ENCODE measurements around the gene DIDO1. TPM values are rescaled to one million over a fixed set of nuclear protein-coding genes. Genes with fewer than 3 reads are reported as not detected.

The DIDO1 gene
- total RNA-seq, 1 experiment from 2014 or later: 120 TPM

DNA sequence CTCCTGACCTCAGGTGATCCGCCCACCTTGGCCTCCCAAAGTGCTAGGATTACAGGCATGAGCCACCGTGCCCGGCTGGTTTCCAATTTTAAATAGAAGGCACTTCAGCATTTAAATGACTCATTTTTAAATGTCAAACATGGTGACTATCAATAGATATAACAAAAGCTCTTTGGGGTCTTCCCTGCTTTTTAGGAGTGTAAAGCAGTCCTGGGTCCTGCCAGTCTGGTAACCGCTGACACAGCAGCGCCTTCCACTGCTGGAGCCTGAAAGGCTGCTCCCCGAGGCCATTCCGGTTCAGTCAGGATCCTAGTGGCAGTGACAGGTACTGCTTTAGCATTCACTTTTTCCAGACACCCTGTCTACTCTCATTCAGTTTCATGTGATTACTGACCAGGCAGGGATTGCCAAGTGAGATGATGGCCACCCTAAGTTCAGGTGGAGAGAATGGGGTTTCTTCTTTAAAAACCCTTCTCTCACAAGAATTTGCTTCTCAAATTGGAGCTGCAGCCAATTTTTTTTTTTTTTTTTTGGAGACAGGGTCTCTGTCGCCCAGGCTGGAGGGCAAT, 5.1 kb downstream of the DIDO1 start:
- no peaks in the 10 kb centered on the region for H3K27me3 ChIP-seq (replicated peaks; ENCODE audit: control insufficient read depth, insufficient read depth, low read length)
- peak overlapping the region; percentile 49 for H3K27ac Mint-ChIP-seq (ENCODE audit: unreplicated experiment)
- no peak overlapping the region for H3K4me3 Mint-ChIP-seq (ENCODE audit: unreplicated experiment)
- H3K36me3 ChIP-seq (ENCODE audit: control insufficient read depth, insufficient read depth, low read length): peaks cover 1% of the 10 kb centered on the region; the same call in 1 of the 2 replicates
- H3K4me1 ChIP-seq: peaks cover 57% of the 10 kb centered on the region
- intact Hi-C loops (cut with micrococcal nuclease; ENCODE audit: unreplicated experiment): loop anchor here (1.0 kb wide), 1 partner anchor 21 kb away; no protein-coding TSS in a partner anchor
- ChIA-PET CTCF (interaction anchor here (1.2 to 1.7 kb wide), 2 partner anchors 13 to 18 kb away, joined by 4 to 6 read pairs; no protein-coding TSS in a partner anchor), POLR2A (no interaction called here)
- H3K4me1 Mint-ChIP-seq (ENCODE audit: low read depth, unreplicated experiment): peaks cover 69% of the 10 kb centered on the region
- no TSS peak for BruUV-seq (replicated peaks)
- TF ChIP-seq, protein P1, sequence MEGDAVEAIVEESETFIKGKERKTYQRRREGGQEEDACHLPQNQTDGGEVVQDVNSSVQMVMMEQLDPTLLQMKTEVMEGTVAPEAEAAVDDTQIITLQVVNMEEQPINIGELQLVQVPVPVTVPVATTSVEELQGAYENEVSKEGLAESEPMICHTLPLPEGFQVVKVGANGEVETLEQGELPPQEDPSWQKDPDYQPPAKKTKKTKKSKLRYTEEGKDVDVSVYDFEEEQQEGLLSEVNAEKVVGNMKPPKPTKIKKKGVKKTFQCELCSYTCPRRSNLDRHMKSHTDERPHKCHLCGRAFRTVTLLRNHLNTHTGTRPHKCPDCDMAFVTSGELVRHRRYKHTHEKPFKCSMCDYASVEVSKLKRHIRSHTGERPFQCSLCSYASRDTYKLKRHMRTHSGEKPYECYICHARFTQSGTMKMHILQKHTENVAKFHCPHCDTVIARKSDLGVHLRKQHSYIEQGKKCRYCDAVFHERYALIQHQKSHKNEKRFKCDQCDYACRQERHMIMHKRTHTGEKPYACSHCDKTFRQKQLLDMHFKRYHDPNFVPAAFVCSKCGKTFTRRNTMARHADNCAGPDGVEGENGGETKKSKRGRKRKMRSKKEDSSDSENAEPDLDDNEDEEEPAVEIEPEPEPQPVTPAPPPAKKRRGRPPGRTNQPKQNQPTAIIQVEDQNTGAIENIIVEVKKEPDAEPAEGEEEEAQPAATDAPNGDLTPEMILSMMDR (IDR thresholded peaks at IDR 0.05; ENCODE audit: insufficient read depth in 1 of 2, low read depth in 1 of 2, low read length in 1 of 2, severe bottlenecking in 1 of 2, unreplicated experiment in 1 of 2): peak; percentile 69 to 82
- no peak overlapping the region for H3K4me3 ChIP-seq (ENCODE audit: low read depth, low read length)
- peaks cover 56% of the 10 kb centered on the region for H3K36me3 Mint-ChIP-seq (ENCODE audit: insufficient read depth, unreplicated experiment)
- peak; percentile 83 to 84 for DNase-seq
- no peaks in the 10 kb centered on the region for H3K9me3 Mint-ChIP-seq (ENCODE audit: unreplicated experiment)
- no peaks in the 10 kb centered on the region for H3K27me3 Mint-ChIP-seq (ENCODE audit: insufficient read depth, unreplicated experiment)
- no peaks in the 10 kb centered on the region for H3K9me3 ChIP-seq

DNA sequence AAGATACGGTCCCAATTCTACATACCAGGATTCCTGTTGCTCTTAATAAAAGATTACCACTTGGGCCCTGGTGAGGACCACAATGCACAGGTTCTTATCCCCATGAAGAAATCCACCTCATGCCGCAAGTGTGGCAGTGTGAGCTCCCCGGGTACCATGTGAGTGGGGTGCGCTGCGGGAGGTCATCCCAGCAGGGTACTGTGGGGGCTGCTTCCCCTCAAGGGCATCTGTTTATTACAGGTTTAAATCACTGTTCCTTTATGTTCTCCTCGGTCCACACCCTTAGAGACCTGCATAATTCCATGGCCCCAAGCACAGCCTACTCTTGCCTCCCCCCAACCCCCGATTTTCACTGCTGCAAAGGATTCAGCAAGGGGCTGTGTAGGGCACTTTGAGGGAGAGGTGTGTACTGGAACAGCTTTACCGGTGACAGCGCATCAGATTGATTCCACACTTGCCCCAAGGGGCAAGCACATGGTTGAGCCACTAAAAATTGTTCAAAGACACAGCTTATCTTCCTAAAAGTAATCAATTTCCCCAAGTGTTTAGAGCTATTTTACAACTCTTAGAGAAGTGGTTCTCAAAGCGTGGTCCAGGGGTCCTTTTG, 6.2 kb downstream of the DIDO1 start:
- H3K4me1 ChIP-seq: peaks cover 65% of the 10 kb centered on the region
- ChIA-PET CTCF (interaction anchor here (1.2 to 1.7 kb wide), 2 partner anchors 12 to 17 kb away, joined by 4 to 6 read pairs; no protein-coding TSS in a partner anchor), POLR2A (interaction anchor here (1.0 kb wide), 1 partner anchor 18 kb away, joined by 3 read pairs; the partner anchor contains the start of gene GID8)
- Mint-ChIP-seq H3K27ac (ENCODE audit: unreplicated experiment) (peak overlapping the region; percentile 49), H3K4me3 (ENCODE audit: unreplicated experiment) (no peak overlapping the region), H3K27me3 (ENCODE audit: insufficient read depth, unreplicated experiment) (no peaks in the 10 kb centered on the region), H3K36me3 (ENCODE audit: insufficient read depth, unreplicated experiment) (peaks cover 46% of the 10 kb centered on the region), H3K4me1 (ENCODE audit: low read depth, unreplicated experiment) (peaks cover 68% of the 10 kb centered on the region), H3K9me3 (ENCODE audit: unreplicated experiment) (no peaks in the 10 kb centered on the region)
- no TSS peak for BruUV-seq (replicated peaks)
- no peaks in the 10 kb centered on the region for H3K27me3 ChIP-seq (replicated peaks; ENCODE audit: control insufficient read depth, insufficient read depth, low read length)
- TF ChIP-seq, protein P1 (IDR thresholded peaks at IDR 0.05; ENCODE audit: insufficient read depth in 1 of 2, low read depth in 1 of 2, low read length in 1 of 2, severe bottlenecking in 1 of 2, unreplicated experiment in 1 of 2): no peak
- peaks cover 1% of the 10 kb centered on the region; the same call in 1 of the 2 replicates for H3K36me3 ChIP-seq (ENCODE audit: control insufficient read depth, insufficient read depth, low read length)
- no peaks in the 10 kb centered on the region for H3K9me3 ChIP-seq
- H3K4me3 ChIP-seq (ENCODE audit: low read depth, low read length): no peak overlapping the region
- intact Hi-C loops (cut with micrococcal nuclease; ENCODE audit: unreplicated experiment): no loop called here
- DNase-seq: peak in 1 of 2 experiments; percentile 35

DNA sequence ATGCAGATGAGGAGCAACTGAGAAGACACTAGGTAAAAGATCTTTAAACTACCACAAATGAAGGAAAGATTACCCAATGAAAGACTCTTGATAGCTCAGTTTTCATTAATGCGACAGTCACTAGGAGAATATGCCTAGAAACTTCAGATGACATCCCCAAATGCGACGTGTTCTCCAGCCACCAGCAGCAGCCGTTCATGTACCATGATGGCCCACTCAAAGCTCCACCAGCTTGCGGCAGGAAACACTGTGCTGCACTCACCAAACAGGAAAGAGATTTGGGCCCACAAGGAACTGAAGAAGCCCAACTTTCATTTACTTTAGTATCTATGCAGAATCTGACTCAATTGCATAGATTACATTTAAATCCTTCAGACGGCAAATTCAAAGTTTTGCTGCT, 7.5 kb downstream of the DIDO1 start:
- no peaks in the 10 kb centered on the region for H3K27me3 Mint-ChIP-seq (ENCODE audit: insufficient read depth, unreplicated experiment)
- peak overlapping the region; percentile 0 for H3K27ac Mint-ChIP-seq (ENCODE audit: unreplicated experiment)
- peak in 1 of 2 experiments; percentile 28 for DNase-seq
- peaks cover 58% of the 10 kb centered on the region for H3K36me3 Mint-ChIP-seq (ENCODE audit: insufficient read depth, unreplicated experiment)
- TF ChIP-seq, protein P1 (IDR thresholded peaks at IDR 0.05; ENCODE audit: insufficient read depth in 1 of 2, low read depth in 1 of 2, low read length in 1 of 2, severe bottlenecking in 1 of 2, unreplicated experiment in 1 of 2): no peak
- H3K27me3 ChIP-seq (replicated peaks; ENCODE audit: control insufficient read depth, insufficient read depth, low read length): no peaks in the 10 kb centered on the region
- POLR2A ChIA-PET: interaction anchor here (1.6 kb wide), 1 partner anchor 15 kb away, joined by 5 read pairs; no protein-coding TSS in a partner anchor
- no peak overlapping the region for H3K4me3 ChIP-seq (ENCODE audit: low read depth, low read length)
- H3K9me3 Mint-ChIP-seq (ENCODE audit: unreplicated experiment): no peaks in the 10 kb centered on the region
- H3K36me3 ChIP-seq (ENCODE audit: control insufficient read depth, insufficient read depth, low read length): peaks cover 1% of the 10 kb centered on the region; the same call in 1 of the 2 replicates
- peaks cover 61% of the 10 kb centered on the region for H3K4me1 Mint-ChIP-seq (ENCODE audit: low read depth, unreplicated experiment)
- intact Hi-C loops (cut with micrococcal nuclease; ENCODE audit: unreplicated experiment): no loop called here
- peaks cover 63% of the 10 kb centered on the region for H3K4me1 ChIP-seq
- H3K9me3 ChIP-seq: no peaks in the 10 kb centered on the region
- BruUV-seq (replicated peaks): no TSS peak
- no peak overlapping the region for H3K4me3 Mint-ChIP-seq (ENCODE audit: unreplicated experiment)
- CTCF ChIA-PET: interaction anchor here (1.0 to 2.3 kb wide), 2 partner anchors 12 to 15 kb away, joined by 3 to 10 read pairs; no protein-coding TSS in a partner anchor

Measured in Caco-2 (cell line).